Loucy (cell line): ENCODE data around the gene ZNF548.

ENCODE experiments used
- H2AFZ ChIP-seq: fragments of 200-600 bp; sonication (generic); 2 replicates; pipeline ENCODE4 v1.6.0; 2016; ENCODE audit warnings: antibody characterized with exemption, mild to moderate bottlenecking, low read length, moderate library complexity
- H3F3A ChIP-seq: fragments of 200-600 bp; 2 replicates; pipeline ENCODE4 v1.6.0; 2016; ENCODE audit warnings: antibody characterized with exemption, low read depth, mild to moderate bottlenecking
- H3K27me3 ChIP-seq: fragments of 200-600 bp; sonication (generic); 2 replicates; pipeline ENCODE4 v1.6.1; 2014; ENCODE audit warnings: low read length, mild to moderate bottlenecking; ENCODE audit not compliant: insufficient read depth, poor library complexity, severe bottlenecking
- H3K36me3 ChIP-seq: fragments of 200-600 bp; sonication (generic); 2 replicates; pipeline ENCODE4 v1.6.1; 2016; ENCODE audit warnings: low read length; ENCODE audit not compliant: insufficient read depth
- H3K4me1 ChIP-seq: fragments of 200-600 bp; sonication (generic); 2 replicates; pipeline ENCODE4 v1.5.1; 2014; ENCODE audit warnings: low read length, mild to moderate bottlenecking; ENCODE audit not compliant: insufficient read depth, poor library complexity, severe bottlenecking
- H3K4me2 ChIP-seq: fragments of 200-600 bp; sonication (generic); 2 replicates; pipeline ENCODE4 v1.6.0; 2014; ENCODE audit warnings: antibody characterized with exemption, low read length, low read depth, mild to moderate bottlenecking; ENCODE audit not compliant: poor library complexity, severe bottlenecking
- H3K4me3 ChIP-seq: fragments of 200-600 bp; sonication (generic); 2 replicates; pipeline ENCODE4 v1.5.1; 2014; ENCODE audit warnings: low read length, mild to moderate bottlenecking, mixed read lengths; ENCODE audit not compliant: poor library complexity, severe bottlenecking
- H3K79me2 ChIP-seq: fragments of 200-600 bp; sonication (generic); 2 replicates; pipeline ENCODE4 v1.6.1; 2014; ENCODE audit warnings: low read length; ENCODE audit not compliant: insufficient read depth
- H3K9ac ChIP-seq: fragments of 200-600 bp; sonication (generic); 2 replicates; pipeline ENCODE4 v1.6.0; 2014; ENCODE audit warnings: mild to moderate bottlenecking, low read depth, low read length, moderate library complexity; ENCODE audit not compliant: poor library complexity, severe bottlenecking
- H3K9me2 ChIP-seq: fragments of 200-600 bp; sonication (generic); replicated peaks from 2 replicates; pipeline ENCODE4 v1.6.1; 2016; ENCODE audit warnings: low read depth, low read length, mixed read lengths
- H3K9me3 ChIP-seq: fragments of 200-600 bp; sonication (generic); 2 replicates; pipeline ENCODE4 v1.6.1; 2014; ENCODE audit warnings: mild to moderate bottlenecking, antibody characterized with exemption, low read length, low read depth; ENCODE audit not compliant: insufficient read depth
- H4K20me1 ChIP-seq: fragments of 200-600 bp; sonication (generic); 2 replicates; pipeline ENCODE4 v1.6.0; 2014; ENCODE audit warnings: antibody characterized with exemption, low read length, mild to moderate bottlenecking; ENCODE audit not compliant: insufficient read depth, poor library complexity, severe bottlenecking
- CTCF ChIP-seq: fragments of 200-600 bp; sonication (generic); conservative IDR thresholded peaks from 2 replicates; pipeline ENCODE4 v1.5.1; 2014; ENCODE audit warnings: mild to moderate bottlenecking, antibody characterized with exemption, low read length
- EZH2phosphoT487 ChIP-seq: fragments of 200-600 bp; IDR thresholded peaks from 2 replicates; pipeline ENCODE4 v1.6.1; 2018; ENCODE audit warnings: antibody characterized with exemption, mild to moderate bottlenecking, moderate library complexity, borderline replicate concordance

ZNF548 gene

GRCh38 chr19:57395710-57396109 lies 6.1 kb downstream of the ZNF548 start:
- H3K27me3 ChIP-seq = no peaks in the 10 kb centered on the region
- no peaks in the 10 kb centered on the region for H3K9me2 ChIP-seq
- TF ChIP-seq EZH2phosphoT487 (no peak), CTCF (no peak)
- no peak overlapping the region for H3K9ac ChIP-seq
- H4K20me1 ChIP-seq = peaks cover 19% of the 10 kb centered on the region
- H3K4me3 ChIP-seq = no peak overlapping the region
- peaks cover 51% of the 10 kb centered on the region for H3K79me2 ChIP-seq
- H2AFZ ChIP-seq = no peak overlapping the region
- H3K9me3 ChIP-seq = no peaks in the 10 kb centered on the region; the same call in 1 of the 2 replicates
- H3K36me3 ChIP-seq = peaks cover 45% of the 10 kb centered on the region
- peak overlapping the region; percentile 16 for H3K4me2 ChIP-seq
- peaks cover 22% of the 10 kb centered on the region for H3K4me1 ChIP-seq
- H3F3A ChIP-seq = no peaks in the 10 kb centered on the region

- Histone ChIP-seq H3K4me1 (no peaks in the 10 kb centered on the region), H3K9me3 (peaks cover 9% of the 10 kb centered on the region; the same call in 1 of the 2 replicates), H3K9ac (no peak overlapping the region), H4K20me1 (no peaks in the 10 kb centered on the region), H3F3A (no peaks in the 10 kb centered on the region), H3K79me2 (peaks cover 22% of the 10 kb centered on the region; the same call in 1 of the 2 replicates), H3K4me3 (no peak overlapping the region), H3K27me3 (no peaks in the 10 kb centered on the region), H3K36me3 (peaks cover 48% of the 10 kb centered on the region), H3K9me2 (no peaks in the 10 kb centered on the region), H2AFZ (no peak overlapping the region), H3K4me2 (no peak overlapping the region)
- TF ChIP-seq EZH2phosphoT487 (no peak), CTCF (no peak)
Observed at GRCh38 chr19:57398868-57399267, 9.2 kb downstream of the ZNF548 start.

- H3K4me1 ChIP-seq = no peaks in the 10 kb centered on the region
- H4K20me1 ChIP-seq = no peaks in the 10 kb centered on the region
- H3K4me3 ChIP-seq = no peak overlapping the region
- no peaks in the 10 kb centered on the region for H3K79me2 ChIP-seq
- H3K9me2 ChIP-seq = no peaks in the 10 kb centered on the region
- no peak for TF ChIP-seq EZH2phosphoT487
- no peak for TF ChIP-seq CTCF
- H3K9ac ChIP-seq = no peak overlapping the region
- H3K36me3 ChIP-seq = peaks cover 16% of the 10 kb centered on the region
- H3K27me3 ChIP-seq = no peaks in the 10 kb centered on the region
- H3K9me3 ChIP-seq = peaks cover 9% of the 10 kb centered on the region; the same call in 1 of the 2 replicates
- no peaks in the 10 kb centered on the region for H3F3A ChIP-seq
- no peak overlapping the region for H2AFZ ChIP-seq
- no peak overlapping the region for H3K4me2 ChIP-seq
Observed at GRCh38 chr19:57403737-57404563, 14.3 kb downstream of the ZNF548 start.
